Measurements from ENCODE around the gene CBARP.

Gene CBARP

DNA sequence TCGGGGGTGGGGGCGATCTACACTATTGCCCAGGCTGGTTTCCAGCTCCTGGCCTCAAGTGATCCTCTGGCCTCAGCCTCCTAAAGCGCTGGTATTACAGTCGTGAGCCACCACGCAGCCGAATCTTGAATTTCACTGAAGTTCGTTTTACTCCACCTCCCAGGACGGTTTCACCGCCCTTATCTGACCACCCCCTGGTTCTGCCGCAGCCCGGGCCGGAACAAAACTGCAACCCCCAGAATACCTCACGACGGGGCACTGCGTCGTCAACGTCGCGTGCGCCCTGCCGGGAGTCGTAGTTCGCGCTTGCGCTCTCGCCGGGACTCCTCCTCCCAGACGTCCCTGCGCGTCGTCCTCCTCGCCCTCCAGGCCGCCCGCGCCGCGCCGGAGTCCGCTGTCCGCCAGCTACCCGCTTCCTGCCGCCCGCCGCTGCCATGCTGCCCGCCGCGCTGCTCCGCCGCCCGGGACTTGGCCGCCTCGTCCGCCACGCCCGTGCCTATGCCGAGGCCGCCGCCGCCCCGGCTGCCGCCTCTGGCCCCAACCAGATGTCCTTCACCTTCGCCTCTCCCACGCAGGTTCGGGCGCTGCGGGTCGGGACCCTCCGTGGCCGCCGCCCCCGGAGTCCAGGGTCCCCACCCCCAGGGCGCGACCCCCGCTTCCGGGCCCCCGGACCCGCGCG lies 3.8 kb upstream of the CBARP start, which contains the start of gene ATP5F1D:
Gene ATP5F1D, plus strand, starts transcription at position 335 of the 679 bp plus-strand sequence. Its CDS starts 100 bp downstream, at position 435.
- TF ChIP-seq, protein P1, sequence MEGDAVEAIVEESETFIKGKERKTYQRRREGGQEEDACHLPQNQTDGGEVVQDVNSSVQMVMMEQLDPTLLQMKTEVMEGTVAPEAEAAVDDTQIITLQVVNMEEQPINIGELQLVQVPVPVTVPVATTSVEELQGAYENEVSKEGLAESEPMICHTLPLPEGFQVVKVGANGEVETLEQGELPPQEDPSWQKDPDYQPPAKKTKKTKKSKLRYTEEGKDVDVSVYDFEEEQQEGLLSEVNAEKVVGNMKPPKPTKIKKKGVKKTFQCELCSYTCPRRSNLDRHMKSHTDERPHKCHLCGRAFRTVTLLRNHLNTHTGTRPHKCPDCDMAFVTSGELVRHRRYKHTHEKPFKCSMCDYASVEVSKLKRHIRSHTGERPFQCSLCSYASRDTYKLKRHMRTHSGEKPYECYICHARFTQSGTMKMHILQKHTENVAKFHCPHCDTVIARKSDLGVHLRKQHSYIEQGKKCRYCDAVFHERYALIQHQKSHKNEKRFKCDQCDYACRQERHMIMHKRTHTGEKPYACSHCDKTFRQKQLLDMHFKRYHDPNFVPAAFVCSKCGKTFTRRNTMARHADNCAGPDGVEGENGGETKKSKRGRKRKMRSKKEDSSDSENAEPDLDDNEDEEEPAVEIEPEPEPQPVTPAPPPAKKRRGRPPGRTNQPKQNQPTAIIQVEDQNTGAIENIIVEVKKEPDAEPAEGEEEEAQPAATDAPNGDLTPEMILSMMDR (IDR thresholded peaks at IDR 0.05; ENCODE audit: extremely low read depth, insufficient read depth, missing control alignments) = peak; percentile 0
- in situ Hi-C loops (cut with MboI; ENCODE audit: low pct_unique_long_range_greater_than_20kb, low sequenced_read_pairs, unreplicated experiment) = no loop called here
- DNase-seq (ENCODE audit: low spot score) = peak; percentile 99

DNA sequence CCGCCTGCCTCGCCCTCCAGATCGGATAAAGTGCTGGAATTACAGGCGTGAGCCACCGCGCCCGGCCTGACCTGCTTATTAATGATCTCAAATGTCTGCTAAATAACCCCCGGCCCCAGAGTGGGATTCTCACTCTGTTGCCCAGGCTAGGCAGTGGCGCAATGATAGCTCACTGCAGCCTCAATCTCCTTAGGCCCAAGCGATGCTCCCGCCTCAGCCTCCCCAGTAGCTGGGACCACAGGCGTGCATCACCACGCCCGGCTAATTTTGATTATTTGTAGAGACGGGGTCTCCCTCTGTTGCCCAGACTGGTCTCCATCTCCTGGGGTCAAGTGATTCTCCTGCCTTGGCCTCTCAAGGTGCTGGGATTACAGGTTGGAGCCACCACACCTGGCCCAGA lies 3.1 kb upstream of the CBARP start:
- TF ChIP-seq, protein P1 (IDR thresholded peaks at IDR 0.05; ENCODE audit: extremely low read depth, insufficient read depth, missing control alignments) = no peak
- DNase-seq (ENCODE audit: low spot score) = no peak
- in situ Hi-C loops (cut with MboI; ENCODE audit: low pct_unique_long_range_greater_than_20kb, low sequenced_read_pairs, unreplicated experiment) = no loop called here

DNA sequence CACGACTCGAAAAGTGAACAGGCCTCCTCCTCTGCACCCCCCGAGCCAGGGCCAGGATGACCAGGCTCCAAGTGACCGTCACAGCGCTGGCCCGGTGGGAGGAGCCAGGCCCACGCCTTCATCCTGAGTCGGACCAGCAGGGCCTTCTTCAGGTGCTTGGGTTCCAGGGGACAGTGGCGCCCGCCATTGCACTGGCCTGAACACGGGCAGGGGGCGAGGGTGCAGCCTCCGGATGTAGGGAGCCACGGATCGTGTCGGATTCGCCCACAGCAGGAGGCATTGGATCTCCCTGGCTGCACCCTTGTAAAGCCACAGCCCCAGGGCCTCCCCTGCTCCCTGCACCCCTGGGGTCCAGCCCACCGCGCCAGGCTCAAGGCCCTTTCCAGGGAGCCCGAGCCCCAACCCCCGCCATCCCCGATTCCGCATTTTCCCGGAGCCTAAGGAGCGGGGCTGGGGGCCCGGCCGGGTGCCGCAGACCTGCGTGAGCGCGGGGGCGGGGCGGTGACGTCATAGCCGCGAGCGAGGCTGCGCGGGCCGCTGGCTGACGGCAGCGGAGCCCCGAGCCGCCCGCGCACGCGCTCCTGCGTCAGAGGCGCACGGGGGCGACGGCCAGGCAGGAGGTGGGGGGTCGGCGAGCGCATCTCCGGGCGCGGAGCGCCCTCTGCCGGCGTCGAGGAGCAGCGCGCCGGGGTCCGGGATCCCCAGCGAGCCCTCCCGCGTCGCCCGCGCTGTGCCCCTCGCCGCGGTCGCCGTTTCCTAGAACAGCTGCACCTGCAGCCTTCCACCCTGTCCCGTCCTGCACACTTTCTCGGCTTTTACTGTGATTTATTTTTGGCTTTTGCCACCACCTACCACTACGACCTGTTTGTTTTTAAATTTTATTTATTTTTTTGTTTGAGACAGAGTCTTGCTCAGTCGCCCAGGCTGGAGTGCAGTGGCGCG lies 2.3 kb upstream of the CBARP start:
- TF ChIP-seq, protein P1 (IDR thresholded peaks at IDR 0.05; ENCODE audit: extremely low read depth, insufficient read depth, missing control alignments) = peak; percentile 87
- in situ Hi-C loops (cut with MboI; ENCODE audit: low pct_unique_long_range_greater_than_20kb, low sequenced_read_pairs, unreplicated experiment) = no loop called here
- DNase-seq (ENCODE audit: low spot score) = peak; percentile 100

DNA sequence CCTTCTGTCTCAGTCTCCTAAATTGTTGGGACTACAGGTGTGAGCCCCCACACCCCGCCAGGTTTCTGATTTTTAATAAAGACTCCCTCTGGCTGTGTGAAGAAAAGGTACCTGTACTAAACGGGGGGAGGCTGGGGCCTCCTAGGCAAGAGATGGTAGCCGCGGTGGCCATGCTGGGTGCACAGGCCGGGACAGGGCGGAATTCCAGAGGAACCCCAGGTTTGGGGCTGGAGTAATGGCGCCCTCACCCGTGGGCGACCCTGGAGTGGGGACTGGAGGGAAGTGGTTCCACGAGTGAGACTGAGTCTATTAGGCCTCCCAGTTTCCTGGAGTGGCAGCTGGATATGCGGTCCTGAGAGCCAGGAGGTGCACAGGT lies 1.6 kb upstream of the CBARP start:
- DNase-seq (ENCODE audit: low spot score) = no peak
- in situ Hi-C loops (cut with MboI; ENCODE audit: low pct_unique_long_range_greater_than_20kb, low sequenced_read_pairs, unreplicated experiment) = no loop called here
- TF ChIP-seq, protein P1 (IDR thresholded peaks at IDR 0.05; ENCODE audit: extremely low read depth, insufficient read depth, missing control alignments) = no peak

DNA sequence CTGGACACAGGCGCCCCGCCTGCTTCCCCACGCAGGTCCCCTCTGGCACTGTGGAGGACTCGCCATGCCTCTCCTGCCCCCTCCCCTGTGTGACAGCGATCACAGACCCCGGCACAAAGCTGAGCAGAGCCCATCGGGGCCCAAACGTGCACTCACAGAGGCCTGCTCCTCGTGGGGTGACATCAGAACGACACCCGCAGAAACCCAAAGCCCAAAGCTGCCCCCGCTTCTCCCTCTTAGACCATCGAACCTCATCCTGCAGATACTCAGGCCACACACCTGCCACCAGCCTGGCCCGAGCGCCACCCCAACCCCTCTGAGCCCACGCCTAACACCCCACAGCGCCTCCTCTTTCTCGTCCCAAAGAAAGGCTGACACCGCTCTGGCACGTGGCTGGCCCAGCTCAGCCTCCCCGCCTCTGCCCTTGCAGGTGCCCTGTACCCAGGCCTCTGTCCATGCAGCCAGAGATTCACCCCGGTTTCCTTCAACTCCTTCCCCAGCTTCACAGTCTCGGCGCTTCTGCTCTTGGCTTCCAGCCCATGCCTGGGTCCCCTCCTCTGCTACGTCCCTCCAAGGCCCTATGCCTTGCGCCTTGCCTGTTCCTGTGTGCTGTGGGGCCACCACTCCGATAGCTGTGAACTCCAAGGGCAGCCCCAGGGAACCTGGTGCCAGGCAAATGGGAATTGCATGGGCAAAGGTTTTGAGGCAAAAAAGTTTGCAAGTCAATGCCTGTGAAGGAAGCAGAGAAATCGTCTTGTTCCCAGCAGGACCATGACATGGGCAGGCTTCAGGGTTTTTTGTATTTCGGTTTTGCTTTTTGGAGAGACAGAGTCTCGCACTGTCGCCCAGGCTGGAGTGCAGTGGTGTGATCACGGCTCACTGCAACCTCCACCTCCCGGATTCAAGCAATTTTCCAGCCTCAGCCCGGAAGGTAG lies 831 bp upstream of the CBARP start:
- TF ChIP-seq, protein P1 (IDR thresholded peaks at IDR 0.05; ENCODE audit: extremely low read depth, insufficient read depth, missing control alignments) = no peak
- DNase-seq (ENCODE audit: low spot score) = no peak
- in situ Hi-C loops (cut with MboI; ENCODE audit: low pct_unique_long_range_greater_than_20kb, low sequenced_read_pairs, unreplicated experiment) = no loop called here
